ENCODE data around the gene TRMT2B. TPM values are rescaled to one million over a fixed set of nuclear protein-coding genes. Genes with fewer than 3 reads are reported as not detected.

The TRMT2B gene
- polyA plus RNA-seq, 1 of the 3 experiments (the other 2 are of a cell fraction), result 7.2 TPM

- ChIA-PET POLR2A (no interaction called here), CTCF (no interaction called here)
- Histone ChIP-seq H3K36me3 (replicated peaks in 1 of 2; ENCODE audit: control insufficient read depth in 1 of 2, insufficient read depth in 2 of 2, low read length in 1 of 2) (no peaks in the 10 kb centered on the region), H3K4me1 (ENCODE audit: control insufficient read depth in 1 of 2, insufficient read depth in 2 of 2, low read depth in 1 of 2, low read length in 1 of 2) (no peaks in the 10 kb centered on the region), H3F3A (replicated peaks; ENCODE audit: insufficient read depth) (no peaks in the 10 kb centered on the region), H3K4me2 (no peak overlapping the region), H3K9ac (no peak overlapping the region), H3K27me3 (ENCODE audit: insufficient read depth) (no peaks in the 10 kb centered on the region), H4K20me1 (ENCODE audit: insufficient read depth) (no peaks in the 10 kb centered on the region), H2AFZ (ENCODE audit: low read depth) (no peak overlapping the region), H3K4me3 (ENCODE audit: low read depth in 2 of 2, low read length in 1 of 2) (no peak overlapping the region), H3K27ac (ENCODE audit: low read depth in 2 of 2, low read length in 1 of 2) (no peak overlapping the region), H3K9me3 (no peaks in the 10 kb centered on the region), H3K9me2 (no peaks in the 10 kb centered on the region), H3K79me2 (ENCODE audit: insufficient read depth) (no peaks in the 10 kb centered on the region)
- DNase-seq, result no peak
- no peak for TF ChIP-seq POLR2AphosphoS5 (IDR thresholded peaks at IDR 0.05; ENCODE audit: low read depth, low read length)
- no peak for TF ChIP-seq RFX5 (IDR thresholded peaks at IDR 0.05; ENCODE audit: low read length)
- no peak for TF ChIP-seq EZH2phosphoT487 (IDR thresholded peaks at IDR 0.05; ENCODE audit: borderline replicate concordance, low read depth)
- TF ChIP-seq CTCF (IDR thresholded peaks at IDR 0.05), result no peak
- no peak for TF ChIP-seq MAX (IDR thresholded peaks at IDR 0.05; ENCODE audit: low read depth)
- TF ChIP-seq MEF2A (IDR thresholded peaks at IDR 0.05; ENCODE audit: borderline replicate concordance, low read depth), result no peak
- no peak for TF ChIP-seq REST (IDR thresholded peaks at IDR 0.05; ENCODE audit: low read depth, low read length)
- no peak for TF ChIP-seq YY1 (IDR thresholded peaks at IDR 0.05; ENCODE audit: low read depth)
- TF ChIP-seq ZBTB33 (IDR thresholded peaks at IDR 0.05; ENCODE audit: borderline replicate concordance, low read depth), result no peak
- no peak for TF ChIP-seq RXRA (IDR thresholded peaks at IDR 0.05; ENCODE audit: borderline replicate concordance, low read depth)
- TF ChIP-seq NRF1 (IDR thresholded peaks at IDR 0.05; ENCODE audit: low read depth, low read length), result no peak
- no peak for TF ChIP-seq EP300 (IDR thresholded peaks at IDR 0.05; ENCODE audit: borderline replicate concordance in 1 of 2, low read depth in 1 of 2, low read length in 1 of 2)
- no peak for TF ChIP-seq GATA2 (CRISPR knock-in tag; IDR thresholded peaks at IDR 0.05)
- no peak for TF ChIP-seq FOSL2 (IDR thresholded peaks at IDR 0.05; ENCODE audit: borderline replicate concordance, low read depth)
- no peak for TF ChIP-seq FOXM1 (IDR thresholded peaks at IDR 0.05; ENCODE audit: low read depth)
- TF ChIP-seq JUND (IDR thresholded peaks at IDR 0.05), result no peak
- TF ChIP-seq RAD21 (IDR thresholded peaks at IDR 0.05; ENCODE audit: low read length), result no peak
- no peak for TF ChIP-seq MXI1 (IDR thresholded peaks at IDR 0.05; ENCODE audit: low read depth, low read length)
- no peak for TF ChIP-seq TAF1 (IDR thresholded peaks at IDR 0.05; ENCODE audit: borderline replicate concordance, low read depth, low read length)
- 65% methylated on average over 1 of the region's 1 CpG for WGBS (ENCODE audit: low lambda C conversion rate)
These were observed 23.3 kb downstream of the TRMT2B start for GRCh38 chrX:101028562-101028961.
